Kidney capillary endothelial cell (primary cell): Measurements from ENCODE around the gene IL27RA.
"Not testable (repeated sequence)": the region's sequence is repeated elsewhere in the genome, so short reads cannot be mapped to it uniquely, and the experiment has no call there.

Experiments
- DNase-seq: peaks from one replicate; pipeline ENCODE4 v3.0.0-alpha.2; 2018; ENCODE audit warnings: low spot score

Gene IL27RA

DNA sequence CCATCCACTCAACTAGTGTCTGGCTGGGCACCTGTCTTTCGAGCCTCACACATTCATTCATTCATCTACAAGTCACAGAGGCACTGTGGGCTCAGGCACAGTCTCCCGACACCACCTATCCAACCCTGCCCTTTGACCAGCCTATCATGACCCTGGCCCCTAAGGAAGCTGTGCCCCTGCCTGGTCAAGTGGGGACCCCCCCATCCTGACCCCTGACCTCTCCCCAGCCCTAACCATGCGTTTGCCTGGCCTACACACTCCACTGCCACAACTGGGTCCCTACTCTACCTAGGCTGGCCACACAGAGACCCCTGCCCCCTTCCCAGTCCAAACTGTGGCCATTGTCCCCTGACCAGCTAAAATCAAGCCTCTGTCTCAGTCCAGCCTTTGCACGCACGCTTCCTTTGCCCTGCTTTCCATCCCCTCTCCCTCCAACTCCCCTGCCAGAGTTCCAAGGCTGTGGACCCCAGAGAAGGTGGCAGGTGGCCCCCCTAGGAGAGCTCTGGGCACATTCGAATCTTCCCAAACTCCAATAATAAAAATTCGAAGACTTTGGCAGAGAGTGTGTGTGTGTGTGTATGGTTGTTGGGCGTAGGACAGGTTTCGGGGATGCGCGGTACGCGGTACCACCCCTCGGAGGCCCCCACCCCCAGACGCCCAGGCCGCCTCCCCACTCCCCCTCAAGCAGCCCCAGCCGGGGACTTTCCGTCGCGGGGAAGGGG, 404 bp upstream of the IL27RA start:
- DNase-seq: no peak

DNA sequence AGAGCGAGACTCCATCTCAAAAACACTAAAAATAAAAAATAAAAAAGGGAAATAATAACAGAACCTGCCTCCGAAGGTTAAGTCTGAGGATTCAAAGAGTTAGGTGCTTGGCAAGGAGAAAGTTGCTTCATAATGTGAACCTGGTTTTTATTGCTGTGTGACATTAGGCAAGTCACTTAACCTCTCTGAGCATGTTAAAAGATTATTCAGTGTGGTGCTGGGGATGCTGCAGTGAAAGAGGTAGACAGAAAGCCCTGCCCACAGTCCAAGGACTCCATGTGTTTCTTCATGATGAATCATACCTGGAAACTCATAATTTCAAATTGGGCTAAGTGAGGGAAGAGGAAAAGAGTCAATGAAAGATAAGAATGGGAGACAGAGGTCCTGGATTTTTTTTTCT, 2.4 kb downstream of the IL27RA start:
- DNase-seq: no peak

DNA sequence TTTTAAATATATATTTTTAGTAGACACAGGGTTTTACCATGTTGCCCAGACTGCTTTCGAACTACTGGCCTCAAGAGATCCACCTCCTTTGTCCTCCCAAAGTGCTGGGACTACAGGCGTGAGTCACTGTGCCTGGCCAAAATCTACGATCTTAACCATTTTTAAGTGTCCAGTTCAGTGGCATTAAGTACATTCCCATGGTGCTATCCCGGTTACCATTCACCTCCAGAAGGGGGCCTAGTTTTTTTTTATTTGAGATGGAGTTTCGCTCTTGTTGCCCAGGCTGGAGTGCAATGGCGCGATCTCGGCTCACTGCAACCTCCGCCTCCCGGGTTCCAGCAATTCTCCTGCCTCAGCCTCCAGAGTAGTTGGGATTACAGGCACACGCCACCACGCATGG, 3.6 kb downstream of the IL27RA start:
- not testable (repeated sequence) for DNase-seq

DNA sequence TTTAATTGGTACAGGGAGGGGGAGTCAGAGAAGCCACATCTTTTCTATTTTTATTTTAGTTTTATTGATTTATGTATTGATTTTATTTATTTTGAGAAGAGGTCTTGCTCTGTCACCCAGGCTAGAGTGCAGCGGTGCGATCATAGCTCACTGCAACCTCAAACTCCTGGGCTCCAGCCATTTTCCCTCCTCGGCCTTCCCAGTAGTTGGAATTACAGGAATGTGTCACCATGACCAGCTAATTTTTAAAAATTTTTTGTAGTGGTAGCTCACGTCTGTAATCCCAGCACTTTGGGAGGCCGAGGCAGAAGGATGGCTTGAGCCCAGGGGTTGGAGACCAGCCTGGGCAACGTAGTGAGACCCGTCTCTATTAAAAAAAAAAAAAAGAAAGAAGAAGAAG, 4.1 kb downstream of the IL27RA start:
- DNase-seq: no peak

DNA sequence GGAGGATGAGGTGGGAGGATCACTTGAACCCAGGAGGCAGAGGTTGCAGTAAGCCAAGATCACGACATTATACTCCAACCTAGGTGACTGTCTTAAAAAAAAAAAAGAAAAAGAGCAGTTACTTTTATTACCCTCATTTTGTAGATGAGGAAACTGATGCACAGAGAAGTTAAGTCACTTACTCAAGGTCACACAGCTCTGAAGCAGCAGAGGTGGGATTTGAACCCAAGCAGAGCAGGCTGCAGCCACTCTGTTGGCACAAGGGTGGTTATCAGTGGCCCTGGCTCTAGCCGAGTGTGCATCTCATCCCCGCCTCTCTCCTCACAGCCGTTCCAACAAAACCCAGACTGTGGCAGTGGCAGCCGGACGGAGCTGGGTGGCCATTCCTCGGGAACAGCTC, 7.6 kb downstream of the IL27RA start:
- DNase-seq: no peak

DNA sequence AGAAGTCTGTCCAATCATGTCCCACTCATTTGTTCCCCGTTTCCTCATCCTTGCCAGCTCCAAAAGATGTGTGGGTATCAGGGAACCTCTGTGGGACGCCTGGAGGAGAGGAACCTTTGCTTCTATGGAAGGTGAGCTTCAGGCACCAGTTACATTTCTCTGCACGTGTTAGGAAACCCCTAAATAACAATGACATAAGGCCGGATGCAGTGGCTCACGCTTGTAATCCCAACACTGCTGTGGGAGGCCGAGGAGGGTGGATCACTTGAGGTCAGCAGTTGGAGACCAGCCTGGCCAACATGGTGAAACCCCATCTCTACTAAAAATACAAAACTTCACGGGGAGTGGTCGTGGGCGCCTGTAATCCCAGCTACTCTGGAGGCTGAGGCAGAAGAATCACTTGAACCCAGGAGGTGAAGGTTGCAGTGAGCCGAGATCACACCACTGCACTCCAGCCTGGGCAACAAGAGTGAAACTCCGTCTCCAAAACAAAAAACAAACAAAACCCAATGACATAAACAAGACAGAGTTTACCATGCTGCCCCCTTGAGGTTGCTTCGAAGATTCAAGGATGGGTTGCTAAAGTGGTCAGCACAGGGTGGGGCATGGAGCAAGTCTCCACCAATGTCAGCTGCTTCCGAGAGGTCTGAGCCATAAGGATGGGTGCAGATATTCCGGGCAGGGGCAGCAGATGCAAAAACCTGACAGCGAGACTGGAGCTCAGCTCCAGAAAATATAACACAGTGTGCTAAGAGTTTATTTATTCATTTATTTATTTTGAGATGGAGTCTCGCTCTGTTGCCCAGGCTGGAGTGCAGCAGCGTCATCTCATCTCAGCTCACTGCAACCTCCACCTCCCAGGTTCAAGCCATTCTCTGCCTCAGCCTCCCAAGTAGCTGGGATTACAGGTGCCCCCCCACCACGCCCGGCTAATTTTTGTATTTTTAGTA, 11.4 kb downstream of the IL27RA start:
- DNase-seq: peak; percentile 66

DNA sequence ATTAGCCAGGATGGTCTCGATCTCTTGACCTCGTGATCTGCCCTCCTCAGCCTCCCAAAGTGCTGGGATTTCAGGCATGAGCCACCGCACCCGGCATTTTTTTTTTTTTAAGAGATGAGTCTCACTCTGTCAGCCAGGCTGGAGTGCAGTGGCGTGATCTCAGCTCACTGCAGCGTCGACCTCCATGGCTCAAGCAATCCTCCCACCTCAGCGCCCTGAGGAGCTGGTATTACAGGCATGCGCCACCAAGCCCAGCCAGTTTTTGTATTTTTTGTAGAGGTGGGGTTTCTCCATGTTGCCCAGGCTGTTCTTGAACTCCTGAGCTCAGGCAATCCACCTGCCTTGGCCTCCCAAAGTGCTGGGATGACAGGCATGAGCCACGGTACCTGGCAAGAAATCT, 16.3 kb downstream of the IL27RA start:
- not testable (repeated sequence) for DNase-seq

DNA sequence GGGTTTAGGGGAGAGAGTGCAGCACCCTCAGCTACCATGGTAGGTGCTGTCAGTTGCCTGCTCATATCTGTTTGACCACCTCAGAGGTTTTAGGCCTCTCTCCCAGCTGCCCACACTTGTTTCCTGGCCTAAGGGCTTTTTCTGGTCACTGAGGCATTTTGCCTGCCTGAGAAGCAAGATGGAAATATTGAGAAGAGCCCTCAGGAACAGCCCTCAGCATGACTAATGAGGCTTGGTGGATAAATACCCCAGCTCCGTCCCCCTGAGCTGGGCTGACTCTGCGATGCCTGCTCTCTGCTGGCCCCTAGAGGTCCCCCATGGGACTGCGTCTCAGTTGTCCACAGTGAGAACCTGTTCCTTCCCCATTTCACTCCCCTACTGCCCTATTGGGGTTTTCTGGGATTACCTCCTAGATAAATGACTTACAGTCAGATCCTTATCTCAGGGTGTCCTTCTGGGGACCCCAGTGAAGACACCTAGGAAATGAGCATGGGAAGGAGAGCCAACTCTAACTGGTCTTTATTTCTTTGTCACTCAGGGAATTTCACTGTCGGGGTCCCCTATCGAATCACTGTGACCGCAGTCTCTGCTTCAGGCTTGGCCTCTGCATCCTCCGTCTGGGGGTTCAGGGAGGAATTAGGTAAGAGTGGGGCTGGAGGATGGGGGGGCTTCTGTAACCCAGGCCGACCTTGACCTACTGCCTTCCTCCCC, 17.0 kb downstream of the IL27RA start:
- DNase-seq: no peak

DNA sequence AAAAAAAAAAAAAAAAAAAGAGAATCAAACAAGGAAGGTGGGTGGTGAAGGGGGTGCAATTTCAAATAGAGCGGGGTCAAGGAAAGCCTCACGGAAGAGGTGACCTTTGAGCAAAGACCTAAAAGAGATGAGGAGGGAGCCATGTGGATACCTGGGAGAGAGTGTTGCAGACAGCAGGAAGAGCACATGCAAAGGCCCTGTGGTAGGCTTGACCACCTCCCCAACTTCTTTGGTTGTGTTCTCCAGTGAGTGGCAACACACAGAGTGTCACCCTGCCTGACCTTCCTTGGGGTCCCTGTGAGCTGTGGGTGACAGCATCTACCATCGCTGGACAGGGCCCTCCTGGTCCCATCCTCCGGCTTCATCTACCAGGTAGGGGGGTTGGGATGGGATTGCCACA, 18.9 kb downstream of the IL27RA start:
- DNase-seq: no peak

DNA sequence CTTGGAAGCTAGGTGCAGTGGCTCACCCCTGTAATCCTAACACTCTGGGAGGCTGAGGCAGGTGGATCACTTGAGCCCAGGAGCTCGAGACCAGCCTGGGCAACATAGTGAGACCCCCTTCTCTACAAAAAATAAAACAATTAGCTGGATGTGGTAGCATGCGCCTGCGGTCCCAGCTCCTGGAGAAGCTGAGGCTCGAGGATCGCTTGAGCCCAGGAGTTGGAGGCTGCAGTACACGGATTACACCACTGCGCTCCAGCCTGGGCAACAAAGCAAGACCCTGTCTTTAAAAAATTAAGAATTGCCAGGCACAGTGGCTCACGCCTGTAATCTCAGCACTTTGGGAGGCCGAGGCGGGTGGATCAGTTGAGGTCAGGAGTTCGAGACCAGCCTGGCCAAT, 19.4 kb downstream of the IL27RA start:
- not testable (repeated sequence) for DNase-seq

DNA sequence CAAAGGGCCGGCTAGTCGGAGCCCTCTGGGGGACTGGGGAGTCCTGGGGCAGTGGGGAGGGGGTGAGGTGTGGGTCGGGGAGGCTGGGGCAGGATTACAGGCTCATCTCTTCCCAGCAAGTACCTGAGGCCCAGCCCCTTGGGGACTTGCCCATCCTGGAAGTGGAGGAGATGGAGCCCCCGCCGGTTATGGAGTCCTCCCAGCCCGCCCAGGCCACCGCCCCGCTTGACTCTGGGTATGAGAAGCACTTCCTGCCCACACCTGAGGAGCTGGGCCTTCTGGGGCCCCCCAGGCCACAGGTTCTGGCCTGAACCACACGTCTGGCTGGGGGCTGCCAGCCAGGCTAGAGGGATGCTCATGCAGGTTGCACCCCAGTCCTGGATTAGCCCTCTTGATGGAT, 20.4 kb downstream of the IL27RA start:
- DNase-seq: no peak

DNA sequence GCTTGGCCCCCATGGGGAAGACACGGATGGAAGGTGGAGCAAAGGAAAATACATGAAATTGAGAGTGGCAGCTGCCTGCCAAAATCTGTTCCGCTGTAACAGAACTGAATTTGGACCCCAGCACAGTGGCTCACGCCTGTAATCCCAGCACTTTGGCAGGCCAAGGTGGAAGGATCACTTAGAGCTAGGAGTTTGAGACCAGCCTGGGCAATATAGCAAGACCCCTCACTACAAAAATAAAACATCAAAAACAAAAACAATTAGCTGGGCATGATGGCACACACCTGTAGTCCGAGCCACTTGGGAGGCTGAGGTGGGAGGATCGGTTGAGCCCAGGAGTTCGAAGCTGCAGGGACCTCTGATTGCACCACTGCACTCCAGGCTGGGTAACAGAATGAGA, 20.9 kb downstream of the IL27RA start:
- no peak for DNase-seq

DNA sequence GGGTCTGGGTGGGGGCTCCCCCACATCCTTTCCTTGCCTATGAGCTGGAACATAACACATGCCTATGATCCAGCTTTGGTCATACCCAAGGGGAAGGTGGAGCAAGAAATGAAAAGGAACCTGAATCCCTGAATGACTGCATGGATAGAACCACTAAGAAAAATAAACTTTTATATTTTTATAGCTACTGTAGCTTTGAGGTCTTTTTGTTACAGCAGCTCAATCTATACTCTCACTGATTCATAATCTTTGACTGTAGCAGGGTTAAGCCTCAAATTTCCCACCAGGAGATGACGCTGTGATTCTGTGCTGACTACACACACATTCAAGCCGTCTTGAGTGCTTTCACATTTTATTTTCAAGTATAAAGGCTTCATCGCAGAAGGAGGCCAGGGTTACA, 21.5 kb downstream of the IL27RA start:
- no peak for DNase-seq

DNA sequence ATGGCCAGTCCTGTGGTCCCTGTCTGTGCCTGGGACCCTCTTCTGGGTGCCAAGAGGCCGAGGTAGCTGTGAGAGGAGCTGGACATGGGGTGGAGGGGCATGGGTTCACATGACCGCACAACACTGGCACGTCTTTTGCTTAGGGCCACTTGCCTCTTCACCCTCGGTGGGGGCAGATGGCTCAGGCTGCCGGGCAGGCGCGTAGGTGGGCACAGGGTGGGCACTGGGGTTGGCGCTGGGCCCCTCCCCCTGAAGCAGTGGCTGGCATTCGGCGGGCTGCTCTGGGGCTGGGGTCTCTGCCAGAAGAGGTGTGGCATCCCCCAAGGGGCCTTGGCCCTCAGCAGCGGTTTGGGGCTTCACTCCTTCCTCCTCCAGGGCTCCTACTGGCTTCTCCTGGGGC, 21.9 kb downstream of the IL27RA start:
- no peak for DNase-seq

DNA sequence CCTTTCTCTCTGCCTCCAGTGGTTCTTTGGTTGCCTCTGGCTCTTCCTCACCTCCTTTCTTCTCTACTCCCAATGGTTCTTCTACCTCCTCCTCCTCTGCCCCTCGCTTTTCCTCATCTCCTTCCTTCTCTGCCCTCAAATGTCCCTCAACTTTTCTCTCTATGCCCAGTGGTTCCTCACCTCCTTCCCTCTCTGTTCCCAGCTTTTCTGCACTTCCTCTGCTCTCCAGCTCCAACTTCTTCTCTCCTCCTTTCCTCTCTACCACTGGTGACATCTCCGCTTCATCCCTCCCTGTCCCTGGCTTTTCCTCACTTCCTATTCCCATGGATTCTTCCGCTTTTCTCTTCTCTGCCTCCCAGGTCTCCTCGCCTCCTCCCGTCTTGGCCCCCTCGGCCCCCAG, 22.5 kb downstream of the IL27RA start:
- no peak for DNase-seq

DNA sequence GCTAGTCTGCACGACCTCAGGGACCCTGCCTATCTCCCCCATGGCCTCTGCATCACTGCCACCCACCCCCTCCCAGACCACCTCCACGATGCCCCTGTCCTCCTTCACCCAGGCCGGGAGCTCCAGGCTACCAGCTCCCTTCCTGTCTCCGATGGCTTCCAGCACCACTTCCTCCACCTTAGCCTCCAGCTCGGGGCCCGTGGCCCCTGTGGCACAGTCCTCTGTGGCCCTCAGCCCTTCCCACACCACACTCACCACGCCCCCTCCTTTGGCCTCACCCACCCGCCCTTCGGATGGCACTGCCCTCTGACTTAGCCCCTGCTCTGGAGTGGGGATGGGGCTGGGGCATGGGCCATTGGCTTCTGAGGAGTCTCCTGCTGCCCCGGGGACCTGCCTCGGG, 23.2 kb downstream of the IL27RA start:
- no peak for DNase-seq

DNA sequence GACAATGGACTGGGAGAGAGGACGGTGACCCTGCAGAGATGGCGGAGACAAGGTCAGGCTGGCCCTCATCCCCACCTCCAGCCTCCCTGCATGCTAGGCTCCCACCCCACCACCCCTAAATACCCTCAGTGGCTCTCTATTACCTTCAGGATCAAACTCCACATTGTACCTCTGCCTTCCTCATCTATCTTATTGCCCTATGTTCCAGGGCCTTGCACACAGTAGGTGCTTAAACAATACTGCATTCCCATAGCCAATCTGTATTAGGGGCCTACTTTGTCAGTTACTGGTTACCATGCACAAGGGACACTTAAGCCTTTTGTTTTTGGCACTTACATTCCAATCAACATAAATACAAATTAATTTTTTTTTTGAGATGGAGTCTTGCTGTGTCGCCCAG, 23.8 kb downstream of the IL27RA start:
- no peak for DNase-seq

DNA sequence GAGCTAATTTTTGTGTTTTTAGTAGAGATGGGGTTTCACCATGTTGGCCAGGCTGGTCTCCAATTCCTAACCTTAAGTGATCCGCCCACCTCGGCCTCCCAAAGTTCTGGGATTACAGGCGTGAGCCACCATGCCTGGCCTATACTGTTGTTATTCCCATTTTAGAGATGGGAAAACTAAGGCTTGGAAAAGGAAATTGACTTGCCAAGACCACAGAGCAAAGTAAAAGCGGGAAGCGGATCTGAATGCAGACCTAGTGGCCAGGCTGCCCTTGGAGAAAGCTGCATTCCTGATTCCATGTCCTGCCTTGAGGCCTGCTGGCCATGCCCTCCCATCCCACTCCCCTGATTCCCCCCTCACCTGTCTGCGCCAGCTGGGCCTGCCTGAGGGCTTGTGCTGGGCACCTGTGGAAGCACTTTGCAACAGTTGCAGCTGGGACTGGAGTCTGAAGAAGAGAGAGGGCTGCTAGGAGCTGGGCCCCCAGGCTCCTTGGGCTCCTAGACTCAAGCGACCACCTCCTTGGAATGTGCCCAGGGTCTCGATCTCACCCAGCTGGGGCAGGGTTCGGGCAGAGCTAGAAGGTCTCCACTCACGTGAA, 24.6 kb downstream of the IL27RA start:
- no peak for DNase-seq

DNA sequence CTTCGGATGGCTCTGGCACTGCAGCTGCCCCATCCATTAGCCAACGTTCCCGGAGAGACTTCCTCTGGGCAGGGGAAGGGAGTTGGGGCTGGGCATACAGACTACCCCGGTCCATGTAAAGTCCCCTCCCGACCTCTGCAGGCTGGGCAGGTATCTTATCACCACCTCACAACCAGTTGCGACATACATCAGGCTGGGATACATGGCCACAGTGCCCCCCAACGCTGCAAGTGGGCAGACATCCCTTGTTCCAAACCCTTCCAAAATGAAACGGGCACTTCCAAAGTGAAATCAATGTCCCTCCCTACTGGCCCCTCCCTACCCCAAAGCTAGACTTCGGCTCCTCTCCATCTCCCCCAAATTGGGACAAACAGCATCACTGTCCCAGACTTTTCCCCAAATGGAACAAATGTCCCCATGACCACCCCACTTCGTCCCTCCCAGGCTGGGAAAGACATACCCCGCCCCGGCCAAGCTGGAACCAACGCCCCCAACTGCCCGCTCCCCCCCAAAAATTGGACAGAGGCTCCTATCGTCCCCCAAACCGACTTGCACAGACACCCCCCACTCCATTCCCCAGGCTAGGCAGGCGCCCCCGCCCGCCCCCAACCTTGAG, 25.3 kb downstream of the IL27RA start:
- no peak for DNase-seq

DNA sequence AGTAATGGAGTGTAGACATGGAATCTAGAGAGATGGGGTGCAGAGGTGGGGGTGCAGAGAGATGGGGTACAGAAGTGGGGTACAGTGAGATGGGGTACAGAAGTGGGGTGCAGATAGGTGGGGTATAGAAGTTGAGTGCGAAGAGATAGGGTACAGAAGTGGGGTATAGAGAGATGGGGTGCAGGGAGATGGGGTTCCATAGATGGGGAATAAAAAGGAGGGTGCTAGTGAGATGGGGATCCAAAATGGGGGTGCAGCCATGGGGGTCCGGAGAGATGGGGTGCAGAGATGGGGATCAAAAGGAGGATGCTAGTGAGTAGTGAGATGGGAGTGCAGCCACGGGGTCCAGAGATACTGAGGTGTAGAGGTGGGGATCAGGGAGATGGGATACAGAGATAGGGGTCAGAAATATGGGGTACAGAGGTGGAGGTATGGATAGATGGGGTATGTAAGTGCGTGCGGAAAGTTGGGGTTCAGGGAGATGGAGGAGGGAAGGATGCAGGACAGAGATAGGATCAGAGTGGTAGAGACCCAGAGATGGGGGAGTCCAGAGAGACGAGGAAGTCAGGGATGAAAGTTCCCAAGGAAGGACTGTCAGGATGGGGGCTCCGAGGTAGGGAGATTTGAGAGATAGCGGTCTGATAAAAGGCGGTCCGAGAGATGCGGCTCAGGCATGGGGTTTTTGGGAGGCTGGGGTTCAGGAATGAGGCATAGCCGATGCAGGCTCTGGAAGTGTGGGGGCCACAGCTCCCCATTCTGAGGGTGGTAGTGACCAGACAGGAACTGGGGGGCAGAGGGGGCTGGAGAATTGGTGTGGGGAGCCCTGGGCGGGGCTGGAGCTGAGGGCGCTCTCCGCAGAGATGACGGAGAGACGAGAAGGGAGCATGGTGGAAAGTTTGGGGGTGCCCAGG, 26.9 kb downstream of the IL27RA start:
- no peak for DNase-seq

DNA sequence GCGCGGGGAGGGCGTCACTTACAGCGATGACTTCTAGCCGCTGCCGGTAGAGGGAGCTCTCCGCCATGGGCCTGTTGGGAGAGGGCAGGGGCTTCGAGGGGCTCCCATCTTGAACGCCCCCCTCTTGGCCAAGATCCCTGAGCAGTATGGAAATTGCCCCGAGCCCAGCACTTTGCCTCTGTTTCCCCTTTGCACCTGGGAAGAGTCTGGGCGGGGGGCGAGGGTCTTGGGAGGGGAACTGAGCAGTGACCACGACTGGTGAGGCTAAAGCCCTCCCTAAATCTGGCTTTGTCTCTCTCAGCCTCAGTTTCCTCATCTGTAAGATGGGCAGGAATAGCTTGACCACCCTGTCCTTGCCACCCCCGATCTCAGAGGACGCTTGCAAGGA, 27.5 kb downstream of the IL27RA start:
- DNase-seq: no peak
